CD4-positive, alpha-beta T cell (primary cell): ENCODE measurements around the gene NEU3. TPM values are rescaled to one million over a fixed set of nuclear protein-coding genes. Genes with fewer than 3 reads are reported as not detected.
"Not testable (repeated sequence)": the region's sequence is repeated elsewhere in the genome, so short reads cannot be mapped to it uniquely, and the experiment has no call there.

Source experiments
- ATAC-seq: fragments of 200-7000 bp; cut with Tn5 transposase; one replicate; pipeline ENCODE4 v1.10.0; 2022; ENCODE audit warnings: mild to moderate bottlenecking; ENCODE audit not compliant: poor library complexity
- CTCF ChIA-PET: fragments of 350-600 bp; sonication (Branson Sonifier 250); formaldehyde crosslinking; loops from one replicate; lab custom pipeline; 2021; ENCODE audit warnings: antibody characterized with exemption, inconsistent platforms; lab: Charles Lee
- POLR2A ChIA-PET: fragments of 350-600 bp; sonication (Branson Sonifier 250); formaldehyde crosslinking; loops from one replicate; lab custom pipeline; 2021; ENCODE audit warnings: antibody characterized with exemption, inconsistent platforms; lab: Charles Lee
- DNase-seq, 14 experiments: peaks; one replicate each; pipeline ENCODE4 v3.0.0-alpha.2; 2013 to 2020; ENCODE audit warnings: mixed read lengths in 2 of 14
- H3K27ac ChIP-seq, 2 donors: one replicate each; pipeline versions ENCODE4 v1.5.1 to v1.7.0; 2013; ENCODE audit warnings: low read length in 2 of 2, low read depth in 1 of 2, mild to moderate bottlenecking in 1 of 2
- H3K27me3 ChIP-seq, 2 experiments: 1 replicate in 1 of 2; 2 replicates in 1 of 2; pipeline versions ENCODE4 v1.6.1 to v1.7.0; 2013; ENCODE audit warnings: low read length in 2 of 2, control low read depth in 1 of 2, mild to moderate bottlenecking in 1 of 2, moderate library complexity in 1 of 2; ENCODE audit not compliant: insufficient read depth in 2 of 2, control insufficient read depth in 1 of 2
- H3K36me3 ChIP-seq: one replicate; pipeline ENCODE4 v1.6.1; 2013; ENCODE audit warnings: low read length, control low read depth; ENCODE audit not compliant: insufficient read depth
- H3K4me1 ChIP-seq: one replicate; pipeline ENCODE4 v1.6.1; 2013; ENCODE audit warnings: low read length, control low read depth; ENCODE audit not compliant: insufficient read depth
- H3K4me3 ChIP-seq: one replicate; pipeline ENCODE4 v1.5.1; 2013; ENCODE audit warnings: mild to moderate bottlenecking, low read length, moderate library complexity
- H3K9me3 ChIP-seq, 2 experiments: 1 replicate in 1 of 2; 2 replicates in 1 of 2; pipeline versions ENCODE4 v1.6.1 to v1.7.0; 2013; ENCODE audit warnings: low read length in 2 of 2, mild to moderate bottlenecking in 2 of 2, control low read depth in 1 of 2, moderate library complexity in 1 of 2; ENCODE audit not compliant: control insufficient read depth in 1 of 2, insufficient read depth in 1 of 2
- H3K27ac Mint-ChIP-seq: one replicate; pipeline ENCODE4 v1.8.0; 2020; ENCODE audit warnings: mixed read lengths
- H3K27me3 Mint-ChIP-seq: one replicate; pipeline ENCODE4 v1.8.0; 2021; ENCODE audit warnings: mixed read lengths
- H3K36me3 Mint-ChIP-seq: one replicate; pipeline ENCODE4 v1.8.0; 2021; ENCODE audit warnings: low read depth, mixed read lengths
- H3K4me1 Mint-ChIP-seq: one replicate; pipeline ENCODE4 v1.8.0; 2021; ENCODE audit warnings: low read depth, mixed read lengths
- H3K4me3 Mint-ChIP-seq: one replicate; pipeline ENCODE4 v1.8.0; 2020; ENCODE audit warnings: mild to moderate bottlenecking, mixed read lengths
- H3K9me3 Mint-ChIP-seq: one replicate; pipeline ENCODE4 v1.8.0; 2020; ENCODE audit warnings: mixed read lengths
- CTCF ChIP-seq: fragments of 200-600 bp; IDR thresholded peaks from one replicate; pipeline ENCODE4 v1.8.0; 2022; ENCODE audit warnings: antibody characterized with exemption, mild to moderate bottlenecking
- intact Hi-C, 2 experiments: fragments of 100-400 bp; cut with DNase I in 1 of 2; cut with micrococcal nuclease in 1 of 2; formaldehyde crosslinking; loops; one replicate each; pipeline versions ENCODE4 v1.15.1 to v1.9.0; 2023 to 2025; cut with DNase I, micrococcal nuclease
- total RNA-seq, 174 experiments: library from RNA in 2 of 174; stranded (reverse) in 2 of 174; gene quantifications; one replicate each; pipeline ENCODE4 v1.2.3 and lab custom pipeline; 2021 to 2026

NEU3 gene
- total RNA-seq, 2 experiments from 2014 or later = 9.7 to 10.6 TPM

- no peak overlapping the region for H3K27ac Mint-ChIP-seq
- CTCF ChIA-PET = interaction anchor here (2.0 kb wide), 1 partner anchor 9 kb away, joined by 7 read pairs; no protein-coding TSS in a partner anchor
- POLR2A ChIA-PET = no interaction called here
- no peak overlapping the region for H3K4me3 ChIP-seq
- H3K36me3 Mint-ChIP-seq = peaks cover 35% of the 10 kb centered on the region
- ATAC-seq (no peak), DNase-seq (no peak)
- no peaks in the 10 kb centered on the region for H3K27me3 Mint-ChIP-seq
- H3K9me3 ChIP-seq = peaks cover 0 to under 1% of the 10 kb centered on the region in 2 experiments
- no peak for TF ChIP-seq CTCF
- no peaks in the 10 kb centered on the region for H3K27me3 ChIP-seq
- intact Hi-C loops = no loop called here
- no peak overlapping the region for H3K4me3 Mint-ChIP-seq
- no peaks in the 10 kb centered on the region for H3K4me1 ChIP-seq
- no peak overlapping the region for H3K27ac ChIP-seq
- H3K9me3 Mint-ChIP-seq = peaks cover 4% of the 10 kb centered on the region
- no peaks in the 10 kb centered on the region for H3K4me1 Mint-ChIP-seq
- H3K36me3 ChIP-seq = peaks cover 20% of the 10 kb centered on the region
These were observed 25.4 kb downstream of the NEU3 start for GRCh38 chr11:75014129-75014528.

GRCh38 chr11:75019200-75019599 is 30.5 kb downstream of the NEU3 start:
- H3K27me3 Mint-ChIP-seq, H3K9me3 ChIP-seq, H3K36me3 ChIP-seq, ATAC-seq, POLR2A ChIA-PET, H3K4me1 Mint-ChIP-seq, H3K9me3 Mint-ChIP-seq, H3K27ac ChIP-seq, DNase-seq, H3K4me1 ChIP-seq, H3K4me3 ChIP-seq, CTCF ChIA-PET, H3K4me3 Mint-ChIP-seq, H3K27me3 ChIP-seq, H3K36me3 Mint-ChIP-seq, H3K27ac Mint-ChIP-seq, intact Hi-C loops: not testable (repeated sequence)

GRCh38 chr11:75020328-75020727 is 31.6 kb downstream of the NEU3 start:
- ATAC-seq, H3K9me3 ChIP-seq, H3K27ac Mint-ChIP-seq, H3K27me3 Mint-ChIP-seq, POLR2A ChIA-PET, H3K27me3 ChIP-seq, DNase-seq, H3K36me3 ChIP-seq, H3K27ac ChIP-seq, CTCF ChIA-PET, H3K36me3 Mint-ChIP-seq, H3K9me3 Mint-ChIP-seq, H3K4me1 ChIP-seq, H3K4me3 ChIP-seq, H3K4me3 Mint-ChIP-seq, H3K4me1 Mint-ChIP-seq: not testable (repeated sequence)
- intact Hi-C loops = loop anchor here (5.0 to 10.0 kb wide), 3 partner anchors 122 to 254 kb away; no protein-coding TSS in a partner anchor

GRCh38 chr11:75022296-75022695 is 33.6 kb downstream of the NEU3 start:
- H3K36me3 Mint-ChIP-seq = peaks cover 7% of the 10 kb centered on the region

More at GRCh38 chr11:75022296-75022695, 33.6 kb downstream of the NEU3 start:
- Histone ChIP-seq H3K9me3 (peaks cover 0 to 3% of the 10 kb centered on the region in 2 experiments), H3K27ac (no peak overlapping the region), H3K27me3 (no peaks in the 10 kb centered on the region), H3K4me3 (no peak overlapping the region), H3K4me1 (no peaks in the 10 kb centered on the region), H3K36me3 (no peaks in the 10 kb centered on the region)
- Mint-ChIP-seq H3K4me1 (no peaks in the 10 kb centered on the region), H3K27me3 (no peaks in the 10 kb centered on the region), H3K4me3 (no peak overlapping the region), H3K9me3 (peaks cover 4% of the 10 kb centered on the region), H3K27ac (no peak overlapping the region)
- intact Hi-C loops = loop anchor here (2.0 to 10.0 kb wide), 4 partner anchors 120 to 253 kb away; no protein-coding TSS in a partner anchor
- DNase-seq (no peak), ATAC-seq (no peak)
- ChIA-PET CTCF (interaction anchor here (0.6 to 2.1 kb wide), 17 partner anchors 8 to 252 kb away, joined by 3 to 16 read pairs (median 4); partner anchors contain the start of gene NEU3), POLR2A (interaction anchor here (0.6 kb wide), 1 partner anchor 219 kb away, joined by 3 read pairs; no protein-coding TSS in a partner anchor)
- no peak for TF ChIP-seq CTCF
